Neural progenitor cell (in vitro differentiated cells): ENCODE results near the gene ABTB2. TPM values are rescaled to one million over a fixed set of nuclear protein-coding genes. Genes with fewer than 3 reads are reported as not detected.

Experiments used
- DNase-seq: peaks from one replicate; pipeline ENCODE4 v3.0.0-alpha.2; 2016; ENCODE audit warnings: low spot score
- H2AFZ ChIP-seq: fragments of 200-600 bp; sonication (generic); replicated peaks from 2 replicates; pipeline ENCODE4 v1.6.1; 2016; ENCODE audit warnings: antibody characterized with exemption
- H3F3A ChIP-seq: fragments of 200-600 bp; sonication (generic); 2 replicates; pipeline ENCODE4 v1.6.1; 2016; ENCODE audit warnings: antibody characterized with exemption, low read depth
- H3K27ac ChIP-seq: fragments of 200-600 bp; sonication (generic); 2 replicates; pipeline ENCODE4 v1.5.1; 2016; ENCODE audit warnings: mild to moderate bottlenecking
- H3K27me3 ChIP-seq: fragments of 200-600 bp; sonication (generic); 2 replicates; pipeline ENCODE4 v1.6.1; 2016; ENCODE audit warnings: mild to moderate bottlenecking, moderate library complexity
- H3K36me3 ChIP-seq: fragments of 200-600 bp; sonication (generic); 2 replicates; pipeline ENCODE4 v1.5.1; 2016
- H3K4me1 ChIP-seq: fragments of 200-600 bp; sonication (generic); 2 replicates; pipeline ENCODE4 v1.6.1; 2016; ENCODE audit warnings: mixed run types
- H3K4me2 ChIP-seq: fragments of 200-600 bp; sonication (generic); 2 replicates; pipeline ENCODE4 v1.6.1; 2016
- H3K4me3 ChIP-seq: fragments of 200-600 bp; sonication (generic); 2 replicates; pipeline ENCODE4 v1.5.1; 2016
- H3K79me2 ChIP-seq: fragments of 200-600 bp; sonication (generic); 2 replicates; pipeline ENCODE4 v1.6.1; 2016; ENCODE audit warnings: low read depth
- H3K9ac ChIP-seq: fragments of 200-600 bp; sonication (generic); 2 replicates; pipeline ENCODE4 v1.6.1; 2016
- H3K9me3 ChIP-seq: fragments of 200-600 bp; sonication (generic); 2 replicates; pipeline ENCODE4 v1.5.1; 2016; ENCODE audit warnings: low read depth
- H4K20me1 ChIP-seq: fragments of 200-600 bp; sonication (generic); 2 replicates; pipeline ENCODE4 v1.6.1; 2016; ENCODE audit warnings: low read depth
- H3K27ac Mint-ChIP-seq: 3 replicates; pipeline ENCODE4 v1.8.0; 2021; ENCODE audit warnings: mixed read lengths
- H3K27me3 Mint-ChIP-seq: 2 replicates; pipeline ENCODE4 v1.8.0; 2022; ENCODE audit warnings: low read depth, mild to moderate bottlenecking, inconsistent platforms, moderate library complexity, mixed read lengths; ENCODE audit not compliant: insufficient read depth
- H3K36me3 Mint-ChIP-seq: 3 replicates; pipeline ENCODE4 v1.8.0; 2021; ENCODE audit warnings: mixed read lengths
- H3K4me1 Mint-ChIP-seq: 3 replicates; pipeline ENCODE4 v1.8.0; 2021; ENCODE audit warnings: mixed read lengths
- H3K4me3 Mint-ChIP-seq: 3 replicates; pipeline ENCODE4 v1.8.0; 2021; ENCODE audit warnings: mild to moderate bottlenecking, moderate library complexity, mixed read lengths
- H3K9me3 Mint-ChIP-seq: 3 replicates; pipeline ENCODE4 v1.8.0; 2020; ENCODE audit warnings: mixed read lengths
- EZH2 ChIP-seq: fragments of 200-600 bp; sonication (generic); IDR thresholded peaks from 2 replicates; pipeline ENCODE4 v1.6.1; 2017; ENCODE audit warnings: antibody characterized with exemption, mild to moderate bottlenecking, moderate library complexity
- EZH2phosphoT487 ChIP-seq: fragments of 200-600 bp; sonication (generic); IDR thresholded peaks from 2 replicates; pipeline ENCODE4 v1.6.1; 2017; ENCODE audit warnings: antibody characterized with exemption
- total RNA-seq: library from RNA; depleted of rRNA; stranded (reverse); fragments of >200 nt; gene quantifications from 2 replicates; pipeline ENCODE4 v1.2.3, GENCODE V29; 2015; ENCODE audit warnings: low replicate concordance
- TF ChIP-seq, protein P1 (sequence below): fragments of 200-600 bp; sonication (generic); IDR thresholded peaks from 2 replicates; pipeline ENCODE4 v1.5.1; 2017; ENCODE audit warnings: antibody characterized with exemption, mild to moderate bottlenecking

The ABTB2 gene
- total RNA-seq, 1 donor from 2014 or later: 0.37 TPM

DNA sequence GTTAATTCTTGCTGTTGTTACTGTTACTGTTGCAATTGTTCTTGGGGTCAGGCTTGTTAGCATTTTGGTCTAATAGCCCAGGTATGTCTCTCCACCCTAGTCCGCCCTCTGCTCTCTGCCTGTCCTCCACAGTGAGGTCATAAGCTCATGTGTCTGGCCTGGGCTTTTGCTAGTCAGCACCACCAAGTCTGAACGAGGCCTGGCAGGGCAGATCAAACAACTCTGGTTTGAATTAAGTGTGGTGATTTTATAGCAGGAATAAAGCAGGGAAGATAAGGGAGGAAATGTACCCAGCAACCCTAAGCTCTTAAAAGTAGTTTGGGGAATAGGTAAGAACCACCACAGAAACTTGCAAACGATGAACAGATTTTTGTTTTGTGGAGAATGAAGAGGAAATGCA, 98.7 kb downstream of the ABTB2 start:
- TF ChIP-seq, protein P1, sequence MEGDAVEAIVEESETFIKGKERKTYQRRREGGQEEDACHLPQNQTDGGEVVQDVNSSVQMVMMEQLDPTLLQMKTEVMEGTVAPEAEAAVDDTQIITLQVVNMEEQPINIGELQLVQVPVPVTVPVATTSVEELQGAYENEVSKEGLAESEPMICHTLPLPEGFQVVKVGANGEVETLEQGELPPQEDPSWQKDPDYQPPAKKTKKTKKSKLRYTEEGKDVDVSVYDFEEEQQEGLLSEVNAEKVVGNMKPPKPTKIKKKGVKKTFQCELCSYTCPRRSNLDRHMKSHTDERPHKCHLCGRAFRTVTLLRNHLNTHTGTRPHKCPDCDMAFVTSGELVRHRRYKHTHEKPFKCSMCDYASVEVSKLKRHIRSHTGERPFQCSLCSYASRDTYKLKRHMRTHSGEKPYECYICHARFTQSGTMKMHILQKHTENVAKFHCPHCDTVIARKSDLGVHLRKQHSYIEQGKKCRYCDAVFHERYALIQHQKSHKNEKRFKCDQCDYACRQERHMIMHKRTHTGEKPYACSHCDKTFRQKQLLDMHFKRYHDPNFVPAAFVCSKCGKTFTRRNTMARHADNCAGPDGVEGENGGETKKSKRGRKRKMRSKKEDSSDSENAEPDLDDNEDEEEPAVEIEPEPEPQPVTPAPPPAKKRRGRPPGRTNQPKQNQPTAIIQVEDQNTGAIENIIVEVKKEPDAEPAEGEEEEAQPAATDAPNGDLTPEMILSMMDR: no peak
- Histone ChIP-seq H3K9me3 (no peaks in the 10 kb centered on the region), H3F3A (peaks cover 6% of the 10 kb centered on the region), H3K4me2 (no peak overlapping the region), H3K27me3 (no peaks in the 10 kb centered on the region), H3K4me1 (peaks cover 15% of the 10 kb centered on the region), H3K9ac (no peak overlapping the region), H3K4me3 (no peak overlapping the region), H3K79me2 (no peaks in the 10 kb centered on the region), H3K27ac (no peak overlapping the region), H3K36me3 (no peaks in the 10 kb centered on the region), H4K20me1 (no peaks in the 10 kb centered on the region), H2AFZ (no peak overlapping the region)
- no peak for DNase-seq
- Mint-ChIP-seq H3K4me1 (peaks cover 40% of the 10 kb centered on the region), H3K27ac (no peak overlapping the region), H3K27me3 (peaks cover 2% of the 10 kb centered on the region), H3K36me3 (no peaks in the 10 kb centered on the region), H3K4me3 (no peak overlapping the region), H3K9me3 (no peaks in the 10 kb centered on the region)

DNA sequence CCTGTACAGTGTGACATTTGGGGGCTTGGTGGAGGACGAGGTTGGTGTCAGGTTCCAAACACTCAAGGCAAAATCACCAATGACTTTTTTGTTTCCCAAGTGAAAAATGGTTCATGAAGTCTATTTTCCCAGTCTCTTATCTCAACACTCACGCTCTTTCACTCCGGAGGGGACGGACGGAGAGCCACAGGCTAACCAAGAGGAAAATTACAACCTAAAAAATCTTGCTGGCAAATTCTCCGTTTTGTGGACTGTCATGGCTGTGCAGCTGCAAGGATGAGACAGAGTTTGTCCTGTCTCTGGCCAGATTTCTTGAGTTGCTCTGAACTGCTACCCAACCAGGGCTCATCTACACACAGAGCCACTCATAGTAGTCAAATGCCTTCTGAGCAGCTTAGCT, 101.2 kb downstream of the ABTB2 start:
- no peak overlapping the region for H3K27ac ChIP-seq
- no peaks in the 10 kb centered on the region for H3F3A ChIP-seq
- H3K9me3 Mint-ChIP-seq: no peaks in the 10 kb centered on the region
- peaks cover 28% of the 10 kb centered on the region for H3K4me1 Mint-ChIP-seq
- no peaks in the 10 kb centered on the region for H4K20me1 ChIP-seq
- TF ChIP-seq, protein P1: no peak
- TF ChIP-seq EZH2phosphoT487 (no peak), EZH2 (no peak)
- H3K36me3 ChIP-seq: no peaks in the 10 kb centered on the region
- no peak overlapping the region for H3K4me3 Mint-ChIP-seq
- H3K4me2 ChIP-seq: no peak overlapping the region
- H3K4me3 ChIP-seq: no peak overlapping the region
- H3K27ac Mint-ChIP-seq: no peak overlapping the region
- H3K27me3 ChIP-seq: no peaks in the 10 kb centered on the region
- H3K4me1 ChIP-seq: peaks cover 3% of the 10 kb centered on the region
- no peak overlapping the region for H2AFZ ChIP-seq
- no peaks in the 10 kb centered on the region for H3K9me3 ChIP-seq
- no peaks in the 10 kb centered on the region for H3K36me3 Mint-ChIP-seq
- DNase-seq: no peak
- H3K9ac ChIP-seq: no peak overlapping the region
- H3K79me2 ChIP-seq: no peaks in the 10 kb centered on the region
- peaks cover 2% of the 10 kb centered on the region for H3K27me3 Mint-ChIP-seq

- Mint-ChIP-seq H3K9me3 (no peaks in the 10 kb centered on the region), H3K27ac (no peak overlapping the region), H3K27me3 (peaks cover 2% of the 10 kb centered on the region), H3K4me3 (no peak overlapping the region), H3K4me1 (peaks cover 32% of the 10 kb centered on the region), H3K36me3 (no peaks in the 10 kb centered on the region)
- no peaks in the 10 kb centered on the region for H4K20me1 ChIP-seq
- H3F3A ChIP-seq: no peaks in the 10 kb centered on the region
- DNase-seq: no peak
- TF ChIP-seq EZH2 (no peak), EZH2phosphoT487 (no peak)
- TF ChIP-seq, protein P1: no peak
- no peak overlapping the region for H3K4me2 ChIP-seq
- H3K4me1 ChIP-seq: peaks cover 8% of the 10 kb centered on the region
- H2AFZ ChIP-seq: no peak overlapping the region
- H3K27me3 ChIP-seq: no peaks in the 10 kb centered on the region
- H3K27ac ChIP-seq: no peak overlapping the region
- H3K9ac ChIP-seq: no peak overlapping the region
- H3K4me3 ChIP-seq: no peak overlapping the region
- H3K9me3 ChIP-seq: no peaks in the 10 kb centered on the region
- H3K36me3 ChIP-seq: no peaks in the 10 kb centered on the region
- H3K79me2 ChIP-seq: no peaks in the 10 kb centered on the region
Observed at GRCh38 chr11:34256150-34256549, 101.7 kb downstream of the ABTB2 start.

GRCh38 chr11:34255101-34255500, 102.7 kb downstream of the ABTB2 start:
- DNase-seq: no peak
- no peak overlapping the region for H3K4me3 ChIP-seq
- Mint-ChIP-seq H3K9me3 (no peaks in the 10 kb centered on the region), H3K4me1 (peaks cover 30% of the 10 kb centered on the region), H3K27me3 (peaks cover 2% of the 10 kb centered on the region), H3K36me3 (no peaks in the 10 kb centered on the region), H3K27ac (no peak overlapping the region), H3K4me3 (no peak overlapping the region)
- no peak overlapping the region for H2AFZ ChIP-seq
- H3K9ac ChIP-seq: no peak overlapping the region
- no peak for TF ChIP-seq EZH2
- no peak for TF ChIP-seq EZH2phosphoT487
- TF ChIP-seq, protein P1: no peak
- H3K27me3 ChIP-seq: no peaks in the 10 kb centered on the region
- no peaks in the 10 kb centered on the region for H3K9me3 ChIP-seq
- no peak overlapping the region for H3K27ac ChIP-seq
- no peaks in the 10 kb centered on the region for H3K36me3 ChIP-seq
- H3K79me2 ChIP-seq: no peaks in the 10 kb centered on the region
- no peaks in the 10 kb centered on the region for H4K20me1 ChIP-seq
- H3K4me2 ChIP-seq: no peak overlapping the region
- H3K4me1 ChIP-seq: peaks cover 8% of the 10 kb centered on the region
- H3F3A ChIP-seq: no peaks in the 10 kb centered on the region
